GM18502 (cell line): ENCODE measurements around the gene ROR2.

Source experiments
- ATAC-seq: cut with Tn5 transposase; IDR thresholded peaks from one replicate; pipeline ENCODE4 v1.9.1; 2021; ENCODE audit warnings: mild to moderate bottlenecking; ENCODE audit not compliant: unreplicated experiment, poor library complexity

ROR2 gene

DNA sequence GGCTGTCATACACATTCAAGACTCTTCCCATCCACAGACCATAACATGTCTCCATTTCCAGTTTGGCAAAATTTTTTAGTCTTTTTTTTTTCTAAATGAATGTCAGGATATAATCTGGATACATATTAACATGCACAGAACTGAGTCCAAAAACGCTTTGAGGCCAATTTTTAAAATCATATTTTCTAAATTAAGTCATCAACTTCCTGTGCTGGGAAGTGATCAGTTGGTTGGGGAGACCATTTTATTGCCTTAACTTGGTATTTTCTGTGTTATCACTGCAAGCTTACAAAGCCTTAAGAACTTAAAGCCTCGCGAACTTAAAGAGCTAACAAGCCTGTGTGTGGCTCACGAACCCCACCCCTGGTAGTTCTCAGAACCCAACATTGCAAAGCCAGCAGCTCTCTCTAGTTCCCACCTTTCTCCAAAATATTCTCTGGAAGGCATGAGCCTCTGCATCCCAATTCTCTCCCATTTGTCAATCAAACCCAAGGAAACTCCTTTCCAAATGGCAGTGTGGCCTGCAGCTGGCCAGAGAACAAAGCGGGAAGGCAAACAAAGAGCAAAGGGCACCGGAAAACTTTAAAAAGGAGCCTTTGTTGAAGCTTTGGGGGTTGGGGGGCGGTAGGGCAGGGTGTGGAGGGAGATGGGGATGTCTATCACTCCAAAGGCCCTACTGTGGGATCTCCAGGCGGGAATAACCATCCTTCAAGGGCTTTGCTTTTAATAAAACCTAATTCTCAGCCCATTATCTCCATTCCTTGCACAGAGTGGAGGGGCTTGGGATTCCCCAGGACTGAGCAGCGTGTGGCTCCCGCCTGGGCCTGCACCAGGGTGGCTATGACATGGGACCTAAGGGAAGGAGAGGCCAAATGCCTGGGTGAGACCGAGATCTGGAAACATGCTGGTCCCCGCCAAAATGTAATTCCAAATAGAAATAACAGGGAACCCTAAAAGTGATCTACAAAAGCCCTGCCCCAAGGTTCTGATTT lies 65.0 kb downstream of the ROR2 start:
- no peak for ATAC-seq

DNA sequence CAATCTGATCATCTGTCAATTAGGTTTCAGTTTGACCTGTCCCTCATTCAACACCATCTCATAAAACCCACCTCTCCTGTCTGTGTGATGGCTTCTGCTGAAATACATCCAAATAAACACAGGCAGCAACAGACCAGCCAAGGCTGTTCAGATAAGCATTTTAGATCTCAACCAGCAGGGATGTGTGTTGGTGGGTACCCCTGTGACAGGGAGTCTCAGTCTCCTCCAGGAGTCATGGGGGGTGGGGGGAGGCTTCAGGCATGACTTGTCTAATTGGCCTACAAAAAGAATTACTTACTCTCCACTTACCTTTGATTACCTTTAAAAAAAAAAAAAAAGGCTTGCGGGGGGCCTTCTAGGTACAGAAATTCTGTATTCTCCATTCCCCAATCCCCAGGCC lies 65.9 kb downstream of the ROR2 start:
- ATAC-seq, result no peak

DNA sequence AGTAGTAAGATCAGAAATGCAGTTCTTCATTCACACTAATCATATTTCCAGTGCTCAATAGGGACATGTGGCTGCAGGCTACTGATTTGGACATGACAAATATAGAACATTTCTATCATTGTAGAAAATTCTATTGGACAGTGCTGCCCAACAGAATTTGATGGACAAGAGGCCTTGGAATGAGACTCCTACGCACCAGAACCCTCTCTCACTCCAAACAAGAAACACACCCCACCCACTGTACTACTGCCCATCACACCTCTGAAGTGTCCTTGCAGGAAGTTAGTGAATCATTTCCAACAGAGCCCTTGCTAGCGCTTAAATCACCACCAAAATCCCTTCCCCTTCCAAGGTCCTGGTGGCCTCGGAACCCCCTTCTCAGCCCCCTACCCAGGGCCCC lies 66.5 kb downstream of the ROR2 start:
- ATAC-seq, result no peak

DNA sequence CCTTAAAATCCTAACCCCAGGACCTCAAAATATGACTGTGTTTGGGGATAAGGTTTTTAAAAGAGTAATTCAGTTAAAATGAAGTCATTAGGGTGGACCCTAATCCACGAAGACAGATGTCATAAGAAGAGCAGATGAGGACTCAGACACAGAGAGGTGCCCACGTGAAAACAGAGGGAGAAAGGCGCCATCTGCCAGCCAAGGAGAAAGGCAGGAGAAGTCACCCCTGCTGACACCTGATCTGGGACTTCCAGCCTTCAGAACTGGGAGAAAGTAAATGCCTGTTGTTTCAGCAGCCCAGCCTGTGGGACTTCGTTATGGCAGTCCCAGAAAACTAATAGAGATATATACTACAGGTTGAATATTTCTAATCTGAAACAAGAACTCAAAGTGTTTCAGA lies 67.4 kb downstream of the ROR2 start:
- ATAC-seq, result no peak

DNA sequence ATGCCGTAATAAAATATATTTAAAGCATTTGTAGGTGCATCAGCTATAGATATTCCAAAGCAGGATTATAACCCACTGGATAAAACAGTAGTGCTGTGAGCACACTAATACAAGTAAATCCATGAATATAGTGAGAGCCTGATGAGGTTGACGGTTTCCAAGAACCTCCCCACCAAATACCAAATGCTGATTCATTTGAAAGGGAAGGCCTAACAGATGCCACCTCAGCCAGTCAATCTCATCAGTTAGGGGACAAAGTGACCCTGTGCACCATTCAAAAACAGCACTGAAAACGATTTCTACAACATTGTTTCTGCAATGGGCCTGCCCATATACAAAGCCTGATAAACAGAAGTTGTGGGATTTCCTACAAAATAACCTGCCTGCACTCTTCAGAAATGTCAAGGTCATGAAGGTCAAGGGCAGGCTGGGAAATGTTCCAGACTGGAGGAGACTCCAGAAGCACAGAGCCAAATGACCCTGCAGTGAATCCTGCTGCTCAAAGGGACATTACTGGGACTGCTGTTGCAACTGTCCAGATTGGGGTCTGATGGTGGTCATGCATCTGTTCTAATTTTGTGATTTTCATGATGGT lies 69.6 kb downstream of the ROR2 start:
- ATAC-seq, result no peak

DNA sequence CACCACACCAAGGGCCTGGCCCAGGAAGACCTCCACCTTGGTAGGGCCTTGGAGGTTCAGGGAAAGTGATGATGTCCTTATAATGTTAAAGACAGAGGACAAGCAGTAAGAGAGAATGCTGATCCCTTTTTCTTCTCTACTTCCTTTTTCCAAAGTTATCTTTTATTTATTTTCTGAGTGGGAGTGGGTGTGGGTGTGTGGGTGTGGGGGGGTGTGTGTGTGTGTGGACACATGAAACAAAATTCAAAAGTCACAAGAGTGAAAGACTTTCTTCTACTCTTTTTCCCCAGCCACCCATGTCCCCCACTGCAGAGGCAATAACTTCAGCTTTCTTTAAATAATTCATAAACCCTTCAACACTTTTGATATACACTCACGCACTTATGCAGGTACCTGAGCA lies 70.8 kb downstream of the ROR2 start:
- no peak for ATAC-seq

DNA sequence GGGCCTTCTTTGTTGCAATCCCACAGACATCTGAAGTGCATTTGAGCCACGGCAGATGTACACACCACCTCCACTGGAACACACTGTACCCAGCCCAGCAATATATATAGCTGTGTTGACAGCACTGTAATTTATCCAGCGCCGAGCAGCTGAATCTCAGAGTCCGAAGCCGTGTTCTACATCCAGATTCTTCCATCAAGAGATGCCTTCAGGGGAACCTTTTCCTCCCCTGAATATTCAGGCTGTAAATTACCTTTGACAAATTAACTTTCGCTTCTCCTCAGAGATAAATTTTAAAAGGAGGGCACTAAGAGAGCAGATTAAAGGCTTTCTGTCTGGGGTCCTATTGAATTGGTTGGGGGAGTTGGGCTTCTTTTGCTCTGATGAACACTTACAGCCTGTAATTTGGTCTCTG lies 76.4 kb downstream of the ROR2 start:
- ATAC-seq, result no peak

DNA sequence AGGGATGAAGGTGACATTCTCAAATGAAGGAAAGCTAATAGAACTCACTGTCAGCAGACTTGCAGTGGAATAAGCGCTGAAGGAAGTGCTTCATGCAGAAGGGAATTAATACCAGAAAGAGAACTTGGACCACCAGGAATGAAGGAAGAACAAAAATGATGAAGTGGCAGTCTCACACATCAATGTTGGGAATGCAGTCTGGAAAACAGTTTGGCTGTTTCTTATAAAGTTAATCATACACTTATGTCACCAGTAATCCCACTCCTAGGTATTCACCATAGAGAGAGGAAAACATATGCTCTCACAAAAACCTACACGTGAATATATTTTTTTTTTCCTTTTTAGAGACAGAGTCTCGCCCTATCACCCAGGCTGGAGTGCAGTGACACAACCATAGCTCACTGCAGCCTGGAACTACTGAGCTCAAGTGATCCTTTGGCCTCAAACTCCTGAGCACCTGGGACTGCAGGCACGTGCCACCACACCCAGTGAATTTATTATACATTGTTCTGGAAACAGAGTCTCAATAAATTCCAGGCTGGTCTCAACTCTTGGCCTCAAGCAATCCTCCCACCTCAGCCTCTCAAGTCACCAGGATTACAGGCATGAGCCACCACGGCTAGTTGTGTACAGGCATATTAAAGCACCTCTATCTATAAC lies 81.2 kb downstream of the ROR2 start:
- no peak for ATAC-seq

DNA sequence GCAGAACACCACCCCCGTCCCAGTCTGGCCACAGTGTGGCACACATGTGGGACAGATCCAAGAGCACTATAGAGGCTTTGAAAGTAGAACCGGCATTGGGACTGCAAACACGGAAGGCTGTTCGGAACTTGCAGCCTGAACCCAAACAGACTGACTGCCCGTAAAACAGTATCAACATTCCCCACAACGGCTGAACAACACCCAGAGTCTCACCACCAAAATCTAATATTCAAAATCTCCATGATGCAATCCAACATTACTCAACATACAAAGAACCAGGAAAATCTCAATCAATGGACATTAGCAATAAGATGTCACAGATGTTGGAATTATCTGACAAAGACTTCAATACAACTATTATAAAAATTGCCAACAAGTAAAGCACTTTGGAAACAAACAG lies 82.3 kb downstream of the ROR2 start:
- ATAC-seq, result no peak

DNA sequence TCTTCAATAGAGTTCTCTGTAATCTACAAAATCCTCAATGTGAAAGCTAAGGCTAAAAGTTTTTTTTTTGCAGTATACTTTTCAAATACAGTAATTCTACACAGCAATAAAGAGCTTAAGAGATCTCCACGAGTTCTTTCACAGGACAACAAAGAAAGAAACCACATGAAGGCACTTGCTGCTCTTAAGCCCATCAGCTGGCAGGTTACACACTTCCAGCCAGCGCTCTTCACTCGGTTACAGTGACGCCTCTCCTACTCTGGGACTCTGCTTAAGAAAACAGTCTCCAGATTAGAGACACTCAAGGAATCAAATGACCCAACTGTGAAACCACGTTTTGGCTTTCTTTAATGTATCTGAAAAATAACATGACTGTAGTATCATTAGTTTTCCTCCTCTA lies 85.0 kb downstream of the ROR2 start:
- ATAC-seq, result no peak

DNA sequence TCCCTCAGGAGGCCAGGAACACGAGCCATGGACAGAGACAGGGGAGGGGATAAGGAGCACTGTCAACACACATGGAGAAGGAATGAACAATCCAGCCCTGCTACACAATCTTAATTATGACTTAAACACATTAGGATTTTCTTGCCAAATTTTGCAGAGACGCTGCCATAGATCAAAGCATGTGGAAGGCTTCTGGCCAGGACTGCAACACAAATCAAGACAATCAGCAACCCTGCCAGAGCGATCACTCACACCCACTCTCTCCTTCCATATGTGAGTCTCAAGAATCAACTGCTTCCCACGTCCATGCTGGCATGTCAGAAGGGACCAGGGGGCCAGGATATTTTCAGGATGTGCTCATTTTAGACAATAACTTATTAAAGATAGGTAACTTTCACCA lies 85.6 kb downstream of the ROR2 start:
- ATAC-seq, result no peak

DNA sequence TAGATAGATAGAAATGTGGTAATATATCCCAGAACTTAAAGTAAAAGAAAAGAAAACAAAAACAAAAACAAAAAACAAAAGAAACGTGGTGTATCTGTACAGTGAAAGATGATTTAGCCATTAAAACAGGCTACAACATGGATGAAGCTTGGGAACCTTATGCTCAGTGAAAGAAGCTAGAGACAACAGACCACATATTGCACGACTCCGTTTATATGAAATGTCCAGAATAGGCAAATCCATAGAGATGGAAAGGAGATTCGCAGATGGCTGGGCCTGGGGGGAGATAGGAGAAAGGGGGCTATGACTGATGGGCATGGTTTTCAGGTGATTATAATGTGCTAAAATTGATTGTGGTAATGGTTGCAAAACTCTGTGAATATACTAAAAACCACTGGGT lies 86.6 kb downstream of the ROR2 start:
- no peak for ATAC-seq

DNA sequence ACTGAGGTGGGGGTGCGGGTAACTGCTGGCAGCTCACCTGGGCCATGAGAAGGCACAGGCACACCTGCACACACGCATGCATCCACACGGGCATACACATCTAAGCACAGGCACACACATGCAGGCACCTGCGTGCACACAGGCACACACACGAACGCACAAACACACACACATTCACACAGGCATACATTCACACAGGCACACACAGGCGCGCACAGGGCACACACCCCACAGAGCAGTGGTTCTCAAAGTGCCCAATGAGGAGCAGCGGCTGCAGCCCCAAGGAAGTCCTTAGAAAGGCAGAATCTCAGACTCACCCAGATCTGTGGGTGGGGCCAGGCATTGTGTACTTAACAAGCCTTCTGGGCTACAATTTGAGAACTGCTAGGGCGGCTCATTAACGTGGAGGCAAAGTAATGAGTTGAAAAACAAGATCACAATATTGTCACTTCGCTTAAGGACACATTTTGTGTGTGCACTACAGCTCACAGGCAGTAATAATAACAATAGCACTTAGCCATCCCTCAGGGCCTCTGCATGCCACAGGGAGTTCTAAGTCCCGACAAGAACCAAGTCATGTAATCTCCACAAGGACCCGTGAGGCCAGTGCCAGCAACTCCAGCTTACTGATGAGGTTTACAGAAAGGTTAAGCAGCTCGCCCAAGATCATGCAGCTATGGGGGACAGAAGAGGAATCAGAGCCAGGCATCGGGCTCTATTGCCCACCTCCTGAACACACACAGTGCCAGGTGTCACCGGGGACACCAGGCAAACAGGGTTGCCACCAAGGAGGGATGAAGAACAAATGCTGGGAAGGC lies 91.6 kb downstream of the ROR2 start:
- no peak for ATAC-seq

DNA sequence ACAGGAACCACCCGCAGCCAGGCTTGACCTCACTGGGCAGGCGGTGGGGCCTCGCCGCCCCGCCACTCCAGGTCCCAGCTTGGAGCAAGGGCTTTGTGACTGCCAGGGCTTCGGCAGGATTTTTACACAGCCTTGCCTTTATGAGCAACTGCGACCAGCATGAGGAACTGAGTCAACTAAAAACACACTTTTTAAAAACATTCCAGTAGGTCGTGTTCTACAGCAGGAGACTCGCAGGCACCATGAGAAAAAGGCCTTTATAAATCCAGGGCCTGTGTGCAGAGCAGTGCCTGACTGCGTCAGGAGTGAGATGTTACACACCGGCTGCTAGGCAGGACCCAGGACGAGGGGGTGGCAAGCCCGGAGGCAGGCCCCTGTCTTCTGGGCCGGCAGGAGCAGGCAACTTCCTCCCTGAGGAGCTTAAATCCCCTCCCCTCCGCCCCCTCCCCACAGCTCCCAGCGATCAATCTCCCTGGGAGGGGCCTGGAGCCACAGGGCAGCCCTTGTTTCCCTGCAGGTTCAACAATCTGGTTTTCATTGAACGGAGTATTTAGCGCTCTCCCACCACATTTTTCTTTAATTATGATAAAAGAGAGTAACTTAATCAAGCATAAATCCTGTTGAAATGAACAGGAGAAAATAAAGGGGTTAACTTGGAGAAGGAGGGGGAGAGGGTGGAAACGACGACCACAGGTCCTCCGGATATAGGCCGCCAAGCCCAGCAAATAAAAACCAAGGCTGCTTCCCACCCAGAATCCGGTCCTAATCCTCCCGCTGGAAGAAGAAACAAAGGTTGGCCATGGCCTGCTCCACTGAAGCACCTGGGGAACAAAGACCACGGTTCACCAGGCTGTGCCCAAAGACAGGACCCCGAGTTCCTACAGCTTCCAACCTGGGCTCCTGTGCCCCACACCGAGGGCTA lies 92.5 kb downstream of the ROR2 start:
- ATAC-seq, result no peak

DNA sequence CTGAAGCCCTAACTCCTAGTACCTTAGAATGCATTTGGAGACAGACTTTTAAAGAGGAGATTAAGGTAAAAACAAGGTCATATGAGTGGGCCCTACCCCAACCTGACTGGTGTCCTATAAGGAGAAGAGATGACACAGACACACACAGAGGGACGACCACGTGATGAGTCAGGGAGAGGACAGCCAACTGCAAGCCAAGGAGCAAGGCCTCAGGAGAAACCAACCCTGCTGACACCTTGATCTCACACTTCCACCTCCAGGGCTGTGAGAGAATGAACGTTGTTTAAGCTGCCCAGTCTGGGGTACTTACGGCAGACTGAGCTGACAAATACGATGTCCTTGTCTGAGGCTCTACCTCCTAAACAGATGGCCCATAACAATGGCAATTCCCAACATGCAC lies 93.6 kb downstream of the ROR2 start:
- no peak for ATAC-seq

DNA sequence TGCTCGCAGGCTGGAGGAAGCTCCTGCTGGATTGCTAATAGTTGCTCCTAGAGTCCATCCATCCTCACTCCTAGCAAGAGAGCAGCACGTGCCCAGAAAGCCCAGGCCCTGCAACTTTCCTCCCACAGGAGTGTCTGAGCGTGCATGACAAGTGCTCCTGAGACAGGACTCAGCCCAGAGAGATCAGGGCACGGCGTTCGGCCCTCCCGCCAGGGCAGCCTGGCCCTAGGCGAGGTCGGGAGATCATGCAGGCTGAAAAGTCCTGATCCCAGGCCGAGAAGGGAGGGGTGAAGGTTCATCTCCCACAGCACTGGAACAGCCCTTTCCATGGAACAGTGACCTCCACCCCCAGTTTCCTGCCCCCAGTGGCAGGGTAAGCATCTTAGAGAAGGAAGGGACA lies 94.8 kb downstream of the ROR2 start:
- ATAC-seq, result no peak

DNA sequence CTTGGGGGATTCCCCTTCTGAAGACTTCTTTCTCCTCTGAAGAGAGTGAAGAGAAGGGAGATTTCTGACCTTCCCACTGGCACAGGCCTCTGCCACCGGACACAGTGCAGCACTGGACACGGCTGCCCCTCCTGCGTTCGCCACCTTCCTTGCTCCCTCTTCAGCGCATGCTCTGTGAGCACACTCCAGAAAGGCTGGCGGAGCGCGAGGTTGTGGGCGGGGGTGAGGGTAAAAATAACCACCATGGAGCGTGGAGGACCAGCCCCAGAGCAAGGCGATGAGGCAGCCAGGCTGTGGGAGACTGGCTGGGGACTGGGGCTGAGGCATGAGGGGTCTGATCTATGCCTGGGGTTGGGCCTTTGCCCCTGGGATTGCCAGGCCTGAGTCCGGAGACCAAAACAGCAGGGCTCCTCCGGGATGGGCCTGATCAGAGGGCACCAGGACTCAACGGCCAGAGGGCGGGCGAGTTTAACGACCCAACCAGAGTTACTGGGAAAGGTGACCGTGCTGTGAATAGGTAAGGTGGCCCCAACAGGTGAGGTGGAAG lies 97.2 kb downstream of the ROR2 start:
- no peak for ATAC-seq

DNA sequence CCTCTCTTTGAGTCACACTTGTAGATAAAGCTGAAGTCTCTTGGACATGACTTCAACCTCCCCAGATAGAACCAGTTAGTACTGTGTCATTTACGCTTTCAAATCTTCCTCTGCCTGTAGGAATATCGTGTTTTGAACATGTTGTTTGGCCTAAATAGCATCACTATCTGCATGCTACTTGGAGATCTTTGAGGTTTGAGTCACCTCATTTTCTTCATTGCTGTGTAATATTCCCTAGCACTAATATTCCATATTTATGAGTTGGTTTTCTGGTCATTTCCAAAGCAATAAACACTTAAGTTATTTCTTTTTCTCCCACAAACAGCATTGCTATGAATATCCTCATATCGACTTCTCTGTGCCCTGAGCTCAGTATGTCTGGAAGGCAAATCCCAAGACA lies 100.3 kb downstream of the ROR2 start:
- no peak for ATAC-seq

DNA sequence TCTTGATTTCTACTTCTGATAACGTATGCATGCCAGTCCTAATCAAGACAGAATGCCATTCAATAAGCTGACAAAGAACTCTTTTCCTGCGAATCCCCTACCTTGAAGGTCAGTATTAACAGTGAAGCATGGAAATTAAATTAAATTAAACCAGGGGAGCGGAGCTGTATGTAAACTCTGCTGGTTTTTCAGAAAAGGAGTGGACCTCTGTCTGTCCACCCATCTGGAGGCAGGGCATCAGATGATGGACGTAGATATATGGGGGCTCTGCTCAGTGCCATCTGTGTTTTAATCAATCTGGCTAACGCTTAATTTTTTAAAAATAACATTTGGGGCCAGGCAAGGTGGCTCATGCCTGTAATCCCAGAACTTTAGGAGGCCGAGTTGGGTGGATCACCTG lies 101.9 kb downstream of the ROR2 start:
- ATAC-seq, result no peak
